GM12865 (cell line): ENCODE measurements around the gene KIAA0586.

Experiments
- DNase-seq: peaks from one replicate; pipeline ENCODE4 v3.0.0; 2010; ENCODE audit warnings: low read depth
- H3K4me3 ChIP-seq: 2 replicates; pipeline ENCODE4 v1.5.1; 2011; ENCODE audit warnings: mild to moderate bottlenecking, low read depth, low read length, control low read depth
- CTCF ChIP-seq: IDR thresholded peaks from 2 replicates; pipeline ENCODE4 v1.5.1; 2011; ENCODE audit warnings: low read length, control low read depth, low read depth, inconsistent platforms; ENCODE audit not compliant: insufficient read depth; ENCODE audit errors: missing control alignments

The KIAA0586 gene

GRCh38 chr14:58427281-58428117 is at the start of gene KIAA0586, which contains the start of gene TIMM9:
TSS of gene KIAA0586 (plus strand) at chr14:58427719. CDS start at chr14:58428265, 546 bp downstream.
TSS of gene TIMM9 (minus strand) at chr14:58427531. CDS start at chr14:58411945, 15,586 bp downstream.
- peak; percentile 99 for DNase-seq
- no peak for TF ChIP-seq CTCF
- H3K4me3 ChIP-seq, result peak within 1 kb of the TSS; percentile 97

DNA sequence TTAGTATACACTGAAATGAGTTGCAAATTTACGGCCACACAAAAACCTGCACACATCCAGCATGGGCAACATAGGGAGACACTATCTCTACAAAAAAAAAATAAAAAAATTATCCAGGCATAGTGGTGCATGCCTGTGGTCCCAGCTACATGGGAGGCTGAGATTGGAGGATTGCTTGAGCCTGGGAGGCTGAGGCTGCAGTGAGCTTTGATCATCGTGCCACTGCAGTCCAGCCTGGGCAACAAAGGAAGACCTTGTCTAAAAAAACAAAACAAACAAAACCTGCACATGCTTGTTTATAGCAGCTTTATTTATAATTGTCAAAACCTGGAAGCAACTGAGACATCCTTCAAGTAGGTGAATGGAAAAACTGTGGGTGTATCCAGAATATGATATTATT is 36.7 kb upstream of the KIAA0586 start:
- DNase-seq, result no peak
- TF ChIP-seq CTCF, result no peak
- no peak overlapping the region for H3K4me3 ChIP-seq

DNA sequence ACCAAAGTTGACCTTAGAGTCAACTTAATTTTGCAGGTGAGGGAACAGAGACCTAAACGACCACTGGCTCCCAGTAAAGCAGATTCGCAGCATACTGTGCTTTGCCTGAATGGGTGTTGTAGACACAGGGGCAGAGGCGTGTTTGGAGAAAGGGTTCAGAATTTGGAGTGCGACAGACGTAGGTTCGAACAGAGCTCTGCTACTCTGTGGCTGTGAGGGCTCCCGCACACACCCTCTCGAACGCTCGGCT is 32.0 kb upstream of the KIAA0586 start:
- no peak for TF ChIP-seq CTCF
- DNase-seq, result no peak
- H3K4me3 ChIP-seq, result peak overlapping the region; percentile 33

- TF ChIP-seq CTCF, result peak; percentile 83
- DNase-seq, result peak; percentile 83
- peak within 1 kb of the TSS; percentile 33 for H3K4me3 ChIP-seq
Measured at GRCh38 chr14:58395812-58396788, 31.4 kb upstream of the KIAA0586 start, which contains the start of gene TOMM20L. TSS of gene TOMM20L (plus strand) at chr14:58395930. CDS start at chr14:58395958, 28 bp downstream.

- DNase-seq, result no peak
- no peak for TF ChIP-seq CTCF
- no peak overlapping the region for H3K4me3 ChIP-seq
Measured at GRCh38 chr14:58397156-58397555, 30.4 kb upstream of the KIAA0586 start.

DNA sequence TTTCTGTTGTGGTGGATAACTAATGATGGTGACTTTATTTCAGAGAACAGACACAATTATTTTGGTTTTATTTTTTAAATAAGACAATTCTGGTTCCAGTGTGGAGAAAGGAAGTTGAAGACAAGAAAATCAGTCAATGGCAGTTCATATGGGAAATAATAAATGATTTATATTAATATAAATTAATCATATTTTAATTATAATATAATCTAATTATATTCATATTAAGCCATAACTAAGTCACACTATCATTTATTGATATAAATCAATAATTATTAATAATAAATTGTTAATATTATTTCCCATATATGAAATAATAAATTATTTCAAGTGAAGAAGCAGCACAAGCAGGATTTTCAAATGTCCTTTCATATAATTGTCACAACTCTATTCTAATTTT is 29.0 kb upstream of the KIAA0586 start:
- no peak overlapping the region for H3K4me3 ChIP-seq
- TF ChIP-seq CTCF, result no peak
- DNase-seq, result no peak
